Measurements from ENCODE around the gene SET.

The SET gene

GRCh38 chr9:128713941-128714573 lies 25.0 kb downstream of the SET start:
- no peak for DNase-seq

GRCh38 chr9:128714586-128715435 lies 25.8 kb downstream of the SET start:
- DNase-seq: no peak

GRCh38 chr9:128715436-128715750 lies 26.4 kb downstream of the SET start:
- DNase-seq: no peak

- no peak for DNase-seq
These were observed 27.7 kb downstream of the SET start for GRCh38 chr9:128716581-128717254.

- no peak for DNase-seq
These were observed 29.0 kb downstream of the SET start for GRCh38 chr9:128718047-128718446.

- no peak for DNase-seq
These were observed 29.5 kb downstream of the SET start for GRCh38 chr9:128718475-128718874.

- DNase-seq: no peak
These were observed 31.0 kb downstream of the SET start for GRCh38 chr9:128719919-128720605.

GRCh38 chr9:128720841-128721486 lies 31.9 kb downstream of the SET start:
- DNase-seq: no peak

- DNase-seq: no peak
These were observed 32.5 kb downstream of the SET start for GRCh38 chr9:128721487-128722010.

- DNase-seq: no peak
These were observed 33.6 kb downstream of the SET start for GRCh38 chr9:128722380-128723351.

GRCh38 chr9:128723352-128723865 lies 34.4 kb downstream of the SET start:
- no peak for DNase-seq

GRCh38 chr9:128723866-128724743 lies 35.1 kb downstream of the SET start, which contains the start of gene ZDHHC12:
Gene ZDHHC12 (minus strand): TSS chr9:128724127. CDS start chr9:128724093, 34 bp downstream.
- DNase-seq: peak; percentile 97

- DNase-seq: peak; percentile 90
These were observed 35.8 kb downstream of the SET start for GRCh38 chr9:128724744-128725211.

- no peak for DNase-seq
These were observed 38.7 kb downstream of the SET start for GRCh38 chr9:128727640-128728248.

- no peak for DNase-seq
These were observed 39.3 kb downstream of the SET start for GRCh38 chr9:128728298-128728697.

- peak; percentile 50 for DNase-seq
These were observed 40.3 kb downstream of the SET start for GRCh38 chr9:128729302-128729701.

- peak; percentile 7 for DNase-seq
These were observed 40.9 kb downstream of the SET start for GRCh38 chr9:128729766-128730517.

- no peak for DNase-seq
These were observed 42.1 kb downstream of the SET start for GRCh38 chr9:128731093-128731492.

- DNase-seq: no peak
These were observed 42.7 kb downstream of the SET start for GRCh38 chr9:128731691-128732090.

All from DMS 273 treated with DMSO at 0.1 percent for 48 hours (cell line).